AG08395 (cell line): ENCODE data around the gene FAAP20.

Source experiments
- DNase-seq: peaks from one replicate; pipeline ENCODE4 v3.0.0; 2012; ENCODE audit warnings: mixed read lengths, low spot score

The FAAP20 gene

DNA sequence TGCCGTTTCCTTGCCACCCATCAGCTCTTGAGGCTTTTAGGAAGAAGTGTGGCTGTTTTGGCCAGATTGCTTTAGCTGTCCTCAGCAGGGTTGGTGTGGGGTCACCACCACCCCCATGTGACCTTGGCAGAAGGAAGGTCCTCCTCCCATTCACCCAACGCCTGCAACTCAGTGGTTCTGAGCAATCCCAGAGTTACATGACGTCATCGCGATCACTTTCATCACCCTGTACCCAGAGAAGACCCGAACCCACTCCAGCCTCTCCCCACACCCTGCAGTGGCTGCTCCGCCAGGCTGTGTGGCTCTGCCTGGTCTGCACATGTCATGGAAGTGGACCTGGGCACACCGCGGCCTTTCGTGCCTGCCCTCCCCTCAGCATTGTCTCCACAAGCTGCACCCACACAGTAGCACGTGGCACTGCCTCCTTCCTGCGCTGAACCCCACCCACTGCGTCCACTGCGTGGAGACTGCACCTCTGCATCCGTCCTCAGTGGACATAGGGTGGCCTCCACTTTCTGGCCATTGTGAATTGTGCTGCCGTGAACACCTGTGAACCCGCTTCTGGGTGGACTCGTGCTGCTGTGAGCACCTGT is 16.5 kb downstream of the FAAP20 start:
- DNase-seq, result no peak

DNA sequence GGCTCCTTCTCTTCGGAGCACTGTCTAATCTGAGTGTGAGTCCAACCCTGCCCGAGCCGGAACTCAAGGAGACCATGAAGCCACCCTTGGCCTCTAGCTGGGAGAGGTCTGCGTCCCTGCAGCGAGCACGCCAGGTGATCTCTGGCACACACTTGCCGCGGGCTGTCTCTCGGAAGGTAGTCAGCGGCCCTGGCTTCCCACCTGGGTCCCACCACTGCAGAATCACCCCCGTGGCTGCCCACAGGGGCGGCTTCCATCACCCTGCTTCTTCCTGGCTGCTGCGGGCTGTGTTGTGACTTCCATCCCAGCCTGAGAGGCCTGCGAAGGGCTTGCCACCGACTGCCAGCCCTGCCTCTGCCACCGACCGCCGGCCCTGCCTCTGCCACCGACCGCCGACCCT is 17.0 kb downstream of the FAAP20 start:
- no peak for DNase-seq

DNA sequence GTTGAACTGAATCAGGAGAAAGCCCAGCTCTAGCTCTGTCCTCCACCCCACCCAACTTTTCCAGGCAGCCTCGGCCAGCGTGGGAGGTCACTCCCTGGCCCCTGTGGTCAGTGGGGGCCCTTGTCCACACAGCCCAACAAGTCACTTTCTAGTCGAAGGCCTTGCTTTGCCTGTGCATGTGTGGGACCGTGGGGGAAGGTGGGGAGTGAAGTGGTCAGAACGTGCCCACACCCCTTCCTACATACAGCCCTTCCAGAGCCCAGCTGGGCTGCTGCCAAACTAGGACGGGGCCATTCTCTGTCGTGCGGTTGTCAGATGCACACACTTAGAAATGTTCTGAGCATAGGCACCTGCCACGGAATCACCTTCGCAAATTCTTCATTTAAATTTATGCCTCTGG is 18.0 kb downstream of the FAAP20 start:
- no peak for DNase-seq

DNA sequence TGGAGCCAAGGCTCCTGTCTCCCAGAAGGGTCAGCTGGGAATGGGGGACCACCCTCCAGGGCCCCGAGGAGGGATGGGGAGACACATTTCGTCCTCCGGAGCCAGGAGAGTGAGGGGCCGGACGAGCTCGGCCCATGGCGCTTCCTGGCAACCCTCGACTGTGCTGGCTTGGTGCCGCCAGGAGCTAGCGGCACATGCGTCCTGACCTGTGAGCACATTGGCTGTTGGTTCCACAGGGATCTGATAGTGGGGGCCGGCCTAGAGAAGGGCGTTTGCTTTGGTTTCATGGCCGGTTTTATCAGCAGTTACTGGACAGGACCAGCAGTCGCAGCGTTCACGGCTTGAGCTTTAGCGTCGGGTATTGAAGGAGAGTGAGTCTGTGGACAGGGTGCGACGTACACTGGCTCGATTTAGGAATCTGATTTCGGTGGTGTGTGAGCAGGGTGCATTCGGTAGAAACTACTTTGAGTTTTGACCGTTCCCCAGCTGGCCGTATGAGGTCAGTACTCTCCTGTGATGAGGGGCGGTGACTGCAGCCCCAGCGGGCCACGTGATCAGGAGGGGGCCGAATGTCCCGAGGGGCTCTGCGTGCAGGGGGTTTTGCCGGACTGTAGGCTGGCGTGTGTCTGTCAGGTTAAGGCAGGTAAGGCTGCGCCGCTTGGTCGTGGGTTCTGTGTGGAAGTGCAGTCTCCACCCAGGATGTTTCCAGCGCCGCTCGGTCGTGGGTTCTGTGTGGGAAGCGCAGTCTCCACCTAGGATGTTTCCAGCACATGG is 18.7 kb downstream of the FAAP20 start:
- no peak for DNase-seq

DNA sequence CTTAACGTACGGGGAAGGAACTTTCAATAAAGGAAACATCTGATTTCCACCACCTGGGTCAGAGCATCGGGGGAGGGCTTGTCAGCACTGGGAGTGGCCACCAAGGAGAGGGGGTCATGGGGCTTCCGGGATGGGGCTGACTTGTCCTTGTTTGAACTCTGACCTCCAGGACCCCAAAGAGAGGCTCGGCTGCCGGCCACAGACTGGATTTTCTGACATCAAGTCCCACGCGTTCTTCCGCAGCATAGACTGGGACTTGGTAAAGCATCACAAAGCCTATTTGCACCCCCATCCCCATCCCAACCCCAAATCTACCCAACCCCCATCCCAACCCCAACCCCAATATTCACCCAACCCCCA is 19.5 kb downstream of the FAAP20 start:
- DNase-seq, result no peak

DNA sequence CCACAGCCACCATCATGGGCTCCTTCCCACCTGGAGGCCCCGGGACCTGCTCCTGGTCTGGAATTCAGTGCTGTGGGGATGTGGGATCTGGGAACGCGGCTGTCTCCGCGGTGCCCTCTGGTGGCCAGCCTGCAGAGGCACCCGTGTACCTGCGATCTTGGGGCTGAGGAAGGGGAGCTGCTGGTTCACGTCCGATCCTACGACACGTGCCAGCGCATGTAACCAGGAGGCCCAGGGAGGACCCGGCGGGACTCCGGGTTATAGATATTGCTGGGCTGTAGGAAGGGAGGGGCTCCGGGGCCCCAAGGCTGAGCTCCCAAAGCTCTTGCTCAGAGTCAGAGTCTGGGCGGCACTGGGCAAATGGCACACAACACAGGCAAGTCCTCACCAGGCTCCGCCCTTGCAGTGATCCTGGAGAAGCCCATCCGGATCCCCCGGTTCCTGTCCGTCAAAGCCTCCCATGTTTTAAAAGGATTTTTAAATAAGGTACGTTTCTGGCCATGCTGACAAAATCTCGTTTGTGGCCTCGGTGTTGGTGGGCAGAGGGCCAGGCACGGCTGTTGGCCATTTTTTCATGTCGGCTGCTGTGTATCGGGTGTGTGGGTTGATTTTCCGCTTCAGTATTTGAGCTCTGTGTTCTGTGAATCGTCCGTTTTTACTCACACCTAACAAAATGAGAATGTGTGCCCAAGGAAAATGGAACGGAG is 20.1 kb downstream of the FAAP20 start:
- DNase-seq, result peak; percentile 87

DNA sequence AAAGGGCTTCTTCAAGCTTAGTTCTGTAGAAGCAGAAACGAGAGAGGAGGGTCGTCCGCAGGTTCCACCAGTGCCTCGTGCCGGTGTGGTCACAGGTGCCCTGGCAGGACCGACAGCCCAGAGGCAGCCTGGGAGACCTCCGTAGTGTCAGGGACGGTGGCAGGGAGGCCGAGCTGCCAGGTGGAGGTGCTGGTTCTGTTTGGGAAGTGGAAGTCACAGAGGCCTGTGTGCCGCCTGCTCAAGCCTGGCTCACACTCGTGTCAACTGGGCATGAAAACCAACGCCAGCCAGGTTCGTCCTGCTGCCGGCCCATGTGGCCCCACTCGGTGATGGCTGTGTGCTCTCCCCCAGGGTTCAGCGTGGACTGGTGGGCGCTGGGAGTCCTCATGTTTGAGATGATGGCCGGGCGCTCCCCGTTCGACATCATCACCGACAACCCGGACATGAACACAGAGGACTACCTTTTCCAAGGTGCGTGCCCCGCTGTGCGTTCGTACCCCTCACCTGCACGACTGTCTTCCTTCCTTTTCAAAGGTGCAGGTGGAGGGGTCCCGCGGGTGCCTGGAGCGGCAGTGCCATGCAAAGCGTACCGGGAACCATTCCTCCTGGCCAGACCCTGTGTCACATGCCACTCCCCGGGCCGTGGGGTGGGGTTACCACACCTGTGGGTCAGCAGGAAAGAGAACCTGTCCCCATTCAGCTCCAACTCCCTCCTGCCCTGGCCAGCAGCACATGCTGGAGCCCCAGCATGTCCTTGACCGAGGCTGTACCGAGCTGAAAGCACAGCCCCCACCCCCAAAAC is 20.8 kb downstream of the FAAP20 start:
- no peak for DNase-seq

DNA sequence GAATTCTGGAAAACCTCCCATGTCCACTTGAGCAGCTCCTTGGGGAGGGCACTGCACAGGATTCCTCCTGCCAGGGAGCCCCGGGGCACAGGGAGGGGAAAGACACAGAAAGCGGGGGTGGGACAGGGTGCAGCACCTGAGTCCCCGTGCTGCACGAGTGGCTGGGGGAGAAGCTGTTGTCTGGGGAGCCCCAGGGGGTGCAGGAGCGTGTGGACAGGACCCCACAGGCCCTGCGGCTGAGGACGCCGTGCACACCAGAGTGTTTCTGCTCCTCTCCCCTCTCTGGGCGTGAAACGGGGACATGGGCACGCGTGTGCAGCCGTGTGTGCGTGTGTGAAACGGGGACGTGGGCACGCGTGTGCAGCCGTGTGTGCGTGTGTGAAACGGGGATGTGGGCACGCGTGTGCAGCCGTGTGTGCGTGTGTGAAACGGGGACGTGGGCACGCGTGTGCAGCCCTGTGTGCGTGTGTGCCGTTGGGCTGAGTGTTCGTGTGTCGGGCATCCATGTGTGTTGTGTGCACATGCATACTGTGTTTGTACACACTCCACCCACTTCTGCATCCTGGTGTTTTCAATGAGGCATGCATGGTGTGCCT is 21.9 kb downstream of the FAAP20 start:
- DNase-seq, result no peak

DNA sequence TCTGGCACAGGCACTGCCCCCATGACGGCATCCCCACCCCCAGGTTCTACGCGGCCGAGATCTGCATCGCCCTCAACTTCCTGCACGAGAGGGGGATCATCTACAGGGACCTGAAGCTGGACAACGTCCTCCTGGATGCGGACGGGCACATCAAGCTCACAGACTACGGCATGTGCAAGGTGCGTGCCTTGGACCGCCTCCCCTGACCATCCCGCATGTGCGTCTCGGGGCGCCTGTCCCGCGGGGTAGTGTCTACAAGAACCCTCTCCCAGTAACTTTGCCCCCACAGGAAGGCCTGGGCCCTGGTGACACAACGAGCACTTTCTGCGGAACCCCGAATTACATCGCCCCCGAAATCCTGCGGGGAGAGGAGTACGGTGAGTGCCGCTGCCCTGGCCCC is 22.6 kb downstream of the FAAP20 start:
- no peak for DNase-seq

DNA sequence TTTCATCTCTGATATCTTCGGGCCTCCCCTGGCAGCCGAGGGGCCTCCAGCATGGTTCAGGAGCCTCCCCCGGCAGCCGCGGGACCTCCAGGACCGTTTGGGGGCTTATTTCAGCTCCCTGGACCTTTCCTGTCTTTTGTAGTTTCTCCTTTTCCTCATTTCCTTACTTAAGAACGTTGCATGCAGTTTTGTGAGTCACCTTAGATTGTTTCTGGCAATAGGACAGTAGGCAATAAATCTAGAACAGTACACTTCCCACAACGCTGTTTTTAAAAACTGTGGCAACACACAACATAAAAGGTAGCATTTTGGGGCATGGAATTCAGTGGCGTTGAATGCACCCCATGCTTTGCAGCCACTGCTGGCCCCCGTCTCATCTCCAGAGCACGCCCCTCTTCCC is 24.4 kb downstream of the FAAP20 start:
- DNase-seq, result peak; percentile 72

DNA sequence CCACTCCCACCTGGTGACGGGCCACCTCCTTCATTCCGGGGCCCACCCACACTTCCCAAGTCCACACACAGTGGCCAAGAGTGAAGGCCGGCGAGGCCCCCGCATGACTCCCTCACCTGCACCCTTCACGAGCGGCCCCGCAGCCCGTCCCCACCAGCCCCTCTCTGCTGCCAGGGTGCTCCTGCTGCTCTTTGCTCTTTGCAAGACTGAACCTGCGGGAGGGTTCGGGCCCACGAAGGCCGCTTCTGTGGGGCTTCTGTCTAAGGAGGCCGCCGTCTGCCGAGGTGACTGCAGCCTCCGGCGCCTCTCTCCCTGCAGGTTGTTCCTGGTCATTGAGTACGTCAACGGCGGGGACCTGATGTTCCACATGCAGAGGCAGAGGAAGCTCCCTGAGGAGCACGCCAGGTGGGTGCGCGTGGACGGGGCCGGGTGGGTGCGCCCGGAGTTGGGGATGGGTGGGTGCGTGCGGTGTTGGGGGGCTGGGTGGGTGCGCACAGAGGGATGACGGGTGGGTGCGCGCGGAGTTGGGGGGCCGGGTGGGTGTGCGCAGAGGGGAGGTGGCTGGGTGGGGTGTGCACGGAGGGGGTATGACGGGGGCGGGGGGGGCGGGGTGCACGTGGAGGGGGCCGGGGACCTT is 25.3 kb downstream of the FAAP20 start:
- no peak for DNase-seq

DNA sequence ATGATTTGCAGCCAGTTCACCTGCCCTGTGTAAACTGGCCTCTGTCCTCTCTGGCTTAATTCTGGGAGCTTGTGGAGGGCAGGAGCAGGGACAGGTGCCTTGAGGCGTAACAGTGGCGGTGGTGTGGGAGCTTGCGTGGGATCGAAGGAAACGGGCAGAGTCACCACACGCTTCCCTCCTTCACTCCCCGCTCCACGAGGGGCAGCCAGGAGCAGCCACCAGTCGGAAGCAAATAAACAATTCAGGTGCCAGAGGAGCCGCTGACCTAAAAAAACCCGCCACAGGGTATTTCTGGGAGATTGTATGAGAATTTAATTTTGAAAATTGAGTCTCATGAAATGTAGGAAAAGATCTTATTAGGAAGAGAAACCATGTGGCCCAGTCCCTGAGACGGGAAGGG is 26.0 kb downstream of the FAAP20 start:
- no peak for DNase-seq

DNA sequence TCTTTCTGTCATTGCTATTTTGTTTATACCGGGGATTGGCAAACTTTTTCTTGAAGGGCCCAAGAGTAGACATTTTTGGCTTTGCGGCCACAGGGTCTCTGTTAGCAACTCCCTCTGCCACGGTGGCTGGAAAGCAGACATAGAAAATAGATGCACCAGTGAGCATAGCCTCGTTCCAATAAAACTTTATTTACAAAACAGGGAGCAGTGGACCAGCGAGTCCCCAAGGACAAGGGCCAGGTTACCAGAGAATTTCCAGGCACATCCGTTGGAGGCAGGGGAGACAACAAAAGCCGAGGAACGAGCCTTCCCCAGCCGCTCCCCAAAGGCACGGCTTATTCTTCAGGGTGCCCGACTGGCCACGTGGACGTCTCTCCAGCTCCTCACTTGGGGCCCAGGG is 26.5 kb downstream of the FAAP20 start:
- DNase-seq, result no peak

DNA sequence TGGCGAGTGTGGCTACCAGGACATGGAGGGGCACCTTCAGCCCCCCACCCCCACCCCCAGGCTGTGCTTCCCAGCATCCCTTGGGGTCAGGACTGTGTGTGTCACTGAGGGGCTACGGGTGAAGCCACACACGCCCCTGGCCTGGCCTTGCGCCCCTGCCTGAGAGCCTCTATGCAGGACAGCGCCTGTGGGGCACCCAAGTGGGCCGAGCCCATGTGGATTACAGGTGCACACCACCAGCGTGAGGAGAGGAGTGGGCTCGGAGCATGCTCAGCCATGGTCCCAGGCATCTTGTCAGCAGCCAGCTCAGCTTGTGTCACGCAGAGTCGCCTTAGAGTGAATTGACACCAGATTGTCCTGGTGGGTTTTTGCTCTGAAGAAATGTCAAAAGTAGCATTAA is 27.9 kb downstream of the FAAP20 start:
- DNase-seq, result no peak

DNA sequence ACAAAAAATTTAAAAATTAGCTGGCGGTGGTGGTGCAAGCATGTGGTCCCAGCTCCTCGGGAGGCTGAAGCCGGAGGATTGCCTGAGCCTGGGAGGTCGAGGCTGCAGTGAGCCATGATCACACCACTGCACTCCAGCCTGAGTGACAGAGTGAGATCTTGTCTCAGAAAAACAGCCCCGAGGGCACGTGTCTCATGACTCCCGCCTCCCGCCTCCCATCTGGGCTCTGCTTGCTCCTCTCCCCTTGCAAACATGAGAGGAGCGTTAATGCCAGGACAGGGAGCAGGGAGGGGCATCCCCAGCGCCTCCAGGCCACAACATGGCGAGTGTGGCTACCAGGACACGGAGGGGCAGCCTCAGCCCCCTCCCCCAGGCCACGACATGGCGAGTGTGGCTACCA is 28.3 kb downstream of the FAAP20 start:
- DNase-seq, result no peak

DNA sequence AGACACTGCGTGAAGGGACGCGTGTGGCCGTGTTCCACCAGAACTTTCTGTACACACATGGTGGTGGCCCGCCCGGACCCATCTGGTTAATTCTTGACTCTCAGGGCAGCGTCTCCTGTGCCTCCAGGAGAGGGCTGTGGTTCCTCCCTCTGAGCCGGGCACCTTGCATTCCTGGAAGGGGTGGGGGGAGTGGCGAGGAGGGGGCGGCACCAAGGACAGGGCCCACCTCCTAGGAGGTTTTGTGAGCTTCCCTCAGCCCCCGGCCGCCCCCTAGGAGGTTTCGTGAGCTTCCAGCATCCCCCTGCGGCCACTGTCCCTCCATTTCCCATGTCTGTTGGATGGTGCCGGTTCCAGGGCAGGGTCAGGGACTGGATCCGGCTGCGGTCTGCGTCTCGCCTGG is 28.9 kb downstream of the FAAP20 start:
- no peak for DNase-seq

DNA sequence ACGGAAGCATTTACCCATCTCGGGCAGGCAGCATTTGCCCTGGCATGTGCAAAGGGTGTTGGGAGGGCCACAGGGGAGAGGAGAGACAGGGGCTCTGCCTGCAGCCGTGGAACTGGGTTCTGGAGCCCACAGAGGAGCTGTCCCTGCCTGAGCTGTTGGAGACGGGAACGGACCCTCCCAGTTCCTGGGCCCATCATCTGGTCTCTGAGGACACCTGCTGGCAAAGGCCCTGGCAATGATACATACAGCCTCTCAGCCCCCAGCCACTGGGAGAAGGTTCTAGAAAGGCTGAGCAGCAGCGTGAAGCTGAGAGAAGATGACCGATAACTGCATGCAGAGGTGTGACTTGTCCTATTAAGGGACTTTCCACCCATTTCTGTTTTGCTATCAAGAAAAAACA is 31.4 kb downstream of the FAAP20 start:
- no peak for DNase-seq

DNA sequence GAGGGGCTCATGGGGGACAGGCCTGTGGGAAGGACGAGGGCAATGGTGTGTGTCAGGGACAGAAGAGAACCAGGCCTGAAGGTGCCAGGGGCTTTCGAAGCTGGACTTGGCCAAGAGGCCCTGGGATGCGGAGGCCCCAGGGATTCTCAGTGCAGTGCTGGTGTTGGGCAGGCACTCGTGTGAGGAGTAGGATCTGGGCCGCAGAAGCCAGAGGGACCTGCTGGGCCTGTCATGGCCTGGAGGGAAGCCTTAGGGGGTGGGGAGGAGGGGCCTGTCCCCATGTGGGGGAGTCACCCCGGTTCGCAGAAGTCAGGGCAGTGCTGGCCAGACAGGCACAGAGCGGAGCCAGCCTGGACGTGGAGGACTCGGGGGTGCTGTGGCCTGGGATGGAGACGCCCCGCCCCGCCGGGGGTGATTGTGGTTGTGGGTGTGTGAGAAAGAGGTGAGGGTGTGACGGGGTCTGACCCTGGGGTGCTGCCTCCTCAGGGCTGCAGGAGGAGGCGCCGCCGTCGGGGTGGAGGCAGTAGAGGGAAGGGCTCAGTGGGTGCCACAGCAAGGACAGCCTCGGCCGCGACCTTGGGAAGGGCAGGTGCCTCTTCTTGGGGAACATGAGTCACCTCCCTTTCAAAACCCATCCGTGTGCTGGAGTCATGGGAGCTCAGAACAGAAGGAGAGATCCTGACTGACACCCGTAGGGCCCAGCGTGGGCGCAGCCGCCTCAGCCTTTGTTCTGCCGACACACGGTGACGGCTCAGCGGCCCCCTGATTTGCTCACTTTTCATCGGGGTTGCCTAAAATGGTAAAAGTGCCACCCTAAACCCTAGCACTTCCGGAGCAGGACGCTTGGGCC is 33.9 kb downstream of the FAAP20 start:
- DNase-seq, result no peak

DNA sequence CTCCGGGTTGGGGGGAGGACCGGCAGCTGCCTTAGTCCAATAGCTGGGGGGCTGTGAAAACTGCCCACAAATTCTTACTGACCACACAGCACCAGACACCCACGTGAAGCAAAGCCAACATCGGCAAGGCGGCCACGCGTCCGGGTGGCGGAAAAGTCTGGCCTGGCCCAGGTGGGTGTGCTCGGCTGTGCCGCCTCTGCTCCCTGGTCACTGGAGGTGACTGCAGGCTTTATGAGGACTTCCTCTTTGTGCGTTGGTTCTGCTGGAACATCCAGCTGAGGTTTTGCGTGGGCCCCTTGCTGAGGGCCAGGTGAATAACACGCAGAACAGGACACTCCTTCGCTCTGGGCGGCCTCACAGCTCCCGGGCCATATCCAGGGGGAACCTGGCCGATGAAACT is 35.4 kb downstream of the FAAP20 start:
- DNase-seq, result no peak

DNA sequence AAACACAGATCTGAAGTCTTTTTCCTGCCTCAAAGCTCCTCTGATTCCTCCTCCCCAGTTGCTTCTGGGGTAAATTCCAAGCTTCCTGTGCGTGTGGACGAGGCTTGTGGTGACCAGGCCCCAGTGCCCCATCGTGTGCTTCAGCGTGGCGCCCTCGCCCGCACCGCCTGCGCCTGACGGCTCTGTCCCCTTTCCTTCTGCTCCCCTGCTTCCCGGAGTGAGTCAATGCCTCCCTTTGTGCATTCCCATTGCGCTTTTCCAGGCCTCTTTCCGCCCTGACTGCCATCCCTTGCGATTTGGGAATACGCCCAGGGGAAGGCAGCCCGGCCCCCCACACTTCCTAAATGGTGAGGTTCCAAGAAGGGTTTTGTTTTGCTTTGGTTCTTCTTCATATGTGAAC is 36.3 kb downstream of the FAAP20 start:
- no peak for DNase-seq

DNA sequence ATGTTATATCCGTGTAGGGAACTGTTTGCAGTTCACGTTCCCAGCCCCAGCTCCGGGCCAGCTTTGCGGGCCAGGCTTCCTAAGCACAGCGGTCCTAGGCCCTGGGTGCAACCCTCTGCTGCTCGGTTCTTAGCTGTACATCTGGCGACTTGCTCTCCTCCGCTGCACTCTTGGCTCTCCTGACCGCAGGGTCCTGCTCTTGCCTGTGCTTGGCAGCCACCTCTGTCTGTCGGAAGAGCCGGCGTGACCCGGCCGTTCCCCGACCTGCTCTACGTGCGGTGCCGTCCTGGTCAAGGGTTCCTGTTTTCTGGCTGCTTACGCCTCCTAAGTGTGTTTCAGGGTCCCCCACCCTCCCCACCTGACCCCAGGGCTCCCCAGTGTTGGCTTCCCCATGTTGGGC is 36.7 kb downstream of the FAAP20 start:
- DNase-seq, result no peak
